Thoracic aorta (tissue), 2 donors: ENCODE measurements around the gene RYR1. TPM values are rescaled to one million over a fixed set of nuclear protein-coding genes. Genes with fewer than 3 reads are reported as not detected.

Experiments
- ATAC-seq: fragments of 150-250 bp; one replicate; pipeline ENCODE4 v1.8.0; 2017; ENCODE audit warnings: low read depth; ENCODE audit not compliant: insufficient number of reproducible peaks, low FRiP score
- DNase-seq: peaks from one replicate; pipeline ENCODE4 v3.0.0-alpha.2; 2020; ENCODE audit warnings: low spot score
- H3K27ac ChIP-seq, 2 donors: fragments of 200-600 bp; sonication (generic); 1 replicate in 1 of 2; 2 replicates in 1 of 2; pipeline ENCODE4 v1.5.1; 2016; ENCODE audit warnings: mild to moderate bottlenecking in 2 of 2, moderate library complexity in 2 of 2
- H3K27me3 ChIP-seq: fragments of 200-600 bp; sonication (generic); replicated peaks from 2 replicates; pipeline ENCODE4 v1.6.0; 2016; ENCODE audit warnings: mild to moderate bottlenecking; ENCODE audit not compliant: insufficient read depth
- H3K36me3 ChIP-seq: fragments of 200-600 bp; sonication (generic); one replicate; pipeline ENCODE4 v1.5.1; 2016
- H3K4me1 ChIP-seq, 2 donors: fragments of 200-600 bp; sonication (generic); 1 replicate in 1 of 2; 2 replicates in 1 of 2; pipeline versions ENCODE4 v1.5.1 to v1.6.0; 2016; ENCODE audit warnings: low read depth in 2 of 2, mild to moderate bottlenecking in 1 of 2; ENCODE audit not compliant: control insufficient read depth in 1 of 2
- H3K4me3 ChIP-seq: fragments of 200-600 bp; sonication (generic); 2 replicates; pipeline ENCODE4 v1.5.1; 2016; ENCODE audit warnings: mild to moderate bottlenecking
- H3K9me3 ChIP-seq: fragments of 200-600 bp; sonication (generic); 2 replicates; pipeline ENCODE4 v1.5.1; 2016
- CTCF ChIP-seq: fragments of 200-600 bp; sonication (generic); IDR thresholded peaks from one replicate; pipeline ENCODE4 v1.5.1; 2019; ENCODE audit warnings: antibody characterized with exemption
- total RNA-seq, 2 donors: library from RNA; depleted of rRNA; stranded (reverse); fragments of >200 nt; gene quantifications; one replicate each; pipeline versions ENCODE4 v1.1.0 to v1.2.3, GENCODE V29; 2016

The RYR1 gene
- total RNA-seq, 2 donors from 2014 or later, result 3.8 to 4.3 TPM

DNA sequence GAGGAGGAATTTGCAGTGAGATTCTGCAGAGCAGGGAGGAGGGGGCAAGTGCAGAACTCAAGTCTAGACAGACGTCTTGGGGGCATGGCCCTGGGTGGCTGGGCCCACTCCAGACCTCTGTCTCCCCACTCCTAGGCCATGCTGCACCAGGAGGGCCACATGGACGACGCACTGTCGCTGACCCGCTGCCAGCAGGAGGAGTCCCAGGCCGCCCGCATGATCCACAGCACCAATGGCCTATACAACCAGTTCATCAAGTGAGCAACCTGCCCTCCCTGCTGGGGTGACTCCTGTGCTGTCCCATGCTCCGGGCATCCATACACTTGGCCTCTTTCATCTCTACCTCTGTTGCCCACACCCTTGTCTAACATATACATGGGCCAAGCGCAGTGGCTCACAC, 18.1 kb downstream of the RYR1 start:
- no peak overlapping the region for H3K4me3 ChIP-seq
- no peaks in the 10 kb centered on the region for H3K9me3 ChIP-seq
- ATAC-seq, result no peak
- H3K27ac ChIP-seq, result no peak overlapping the region
- no peaks in the 10 kb centered on the region for H3K4me1 ChIP-seq
- no peaks in the 10 kb centered on the region for H3K36me3 ChIP-seq
- TF ChIP-seq CTCF, result no peak
- DNase-seq, result no peak
- H3K27me3 ChIP-seq, result no peaks in the 10 kb centered on the region

- Histone ChIP-seq H3K36me3 (no peaks in the 10 kb centered on the region), H3K4me1 (no peaks in the 10 kb centered on the region), H3K27ac (no peak overlapping the region), H3K4me3 (no peak overlapping the region), H3K9me3 (no peaks in the 10 kb centered on the region), H3K27me3 (no peaks in the 10 kb centered on the region)
- no peak for TF ChIP-seq CTCF
- no peak for ATAC-seq
- no peak for DNase-seq
These were observed 19.2 kb downstream of the RYR1 start for GRCh38 chr19:38452430-38453366.

GRCh38 chr19:38453596-38453995, 20.1 kb downstream of the RYR1 start:
- Histone ChIP-seq H3K4me3 (no peak overlapping the region), H3K9me3 (no peaks in the 10 kb centered on the region), H3K27ac (no peak overlapping the region), H3K4me1 (no peaks in the 10 kb centered on the region), H3K36me3 (no peaks in the 10 kb centered on the region), H3K27me3 (no peaks in the 10 kb centered on the region)
- ATAC-seq (no peak), DNase-seq (no peak)
- no peak for TF ChIP-seq CTCF

DNA sequence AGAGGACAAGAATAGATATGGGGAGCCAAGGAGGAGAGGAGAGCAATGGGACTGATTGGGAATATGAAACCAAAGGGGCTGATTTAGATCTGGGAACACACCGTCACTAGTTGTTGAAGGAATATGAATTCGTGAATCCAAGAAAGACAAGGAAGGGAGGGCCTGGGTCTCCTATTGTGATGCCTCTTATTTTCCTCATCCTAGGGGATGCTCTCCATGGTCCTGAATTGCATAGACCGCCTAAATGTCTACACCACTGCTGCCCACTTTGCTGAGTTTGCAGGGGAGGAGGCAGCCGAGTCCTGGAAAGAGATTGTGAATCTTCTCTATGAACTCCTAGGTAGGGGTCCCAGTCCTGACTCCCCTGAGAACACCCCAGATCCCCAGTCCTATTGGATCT, 21.5 kb downstream of the RYR1 start:
- ATAC-seq (no peak), DNase-seq (no peak)
- Histone ChIP-seq H3K4me3 (no peak overlapping the region), H3K9me3 (no peaks in the 10 kb centered on the region), H3K36me3 (no peaks in the 10 kb centered on the region), H3K27me3 (no peaks in the 10 kb centered on the region), H3K27ac (no peak overlapping the region), H3K4me1 (no peaks in the 10 kb centered on the region)
- TF ChIP-seq CTCF, result no peak

DNA sequence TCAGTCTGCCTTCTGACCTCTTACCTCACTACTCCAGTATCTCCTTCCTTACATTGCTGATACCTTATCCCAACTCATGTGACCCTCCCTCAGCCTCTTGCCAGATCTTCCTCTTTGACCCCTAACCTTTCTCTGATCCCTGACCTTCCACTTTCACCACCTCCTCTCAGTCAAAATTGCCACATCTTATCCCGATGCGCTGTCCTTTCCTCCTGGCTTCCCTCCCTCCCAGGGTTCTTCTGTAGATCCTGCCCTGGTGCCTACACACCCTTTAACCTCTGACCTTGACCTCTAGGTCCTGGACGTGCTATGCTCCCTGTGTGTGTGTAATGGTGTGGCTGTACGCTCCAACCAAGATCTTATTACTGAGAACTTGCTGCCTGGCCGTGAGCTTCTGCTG, 23.7 kb downstream of the RYR1 start:
- Histone ChIP-seq H3K4me1 (no peaks in the 10 kb centered on the region), H3K27me3 (no peaks in the 10 kb centered on the region), H3K4me3 (no peak overlapping the region), H3K27ac (no peak overlapping the region), H3K9me3 (no peaks in the 10 kb centered on the region), H3K36me3 (no peaks in the 10 kb centered on the region)
- ATAC-seq (no peak), DNase-seq (no peak)
- no peak for TF ChIP-seq CTCF
